Neural progenitor cell (in vitro differentiated cells): Measurements from ENCODE around the gene LIN54. TPM values are rescaled to one million over a fixed set of nuclear protein-coding genes. Genes with fewer than 3 reads are reported as not detected.
"Not testable (repeated sequence)": the region's sequence is repeated elsewhere in the genome, so short reads cannot be mapped to it uniquely, and the experiment has no call there.

Source experiments
- DNase-seq: peaks from one replicate; pipeline ENCODE4 v3.0.0-alpha.2; 2016; ENCODE audit warnings: low spot score
- H2AFZ ChIP-seq: fragments of 200-600 bp; sonication (generic); replicated peaks from 2 replicates; pipeline ENCODE4 v1.6.1; 2016; ENCODE audit warnings: antibody characterized with exemption
- H3F3A ChIP-seq: fragments of 200-600 bp; sonication (generic); 2 replicates; pipeline ENCODE4 v1.6.1; 2016; ENCODE audit warnings: antibody characterized with exemption, low read depth
- H3K27ac ChIP-seq: fragments of 200-600 bp; sonication (generic); 2 replicates; pipeline ENCODE4 v1.5.1; 2016; ENCODE audit warnings: mild to moderate bottlenecking
- H3K27me3 ChIP-seq: fragments of 200-600 bp; sonication (generic); 2 replicates; pipeline ENCODE4 v1.6.1; 2016; ENCODE audit warnings: mild to moderate bottlenecking, moderate library complexity
- H3K36me3 ChIP-seq: fragments of 200-600 bp; sonication (generic); 2 replicates; pipeline ENCODE4 v1.5.1; 2016
- H3K4me1 ChIP-seq: fragments of 200-600 bp; sonication (generic); 2 replicates; pipeline ENCODE4 v1.6.1; 2016; ENCODE audit warnings: mixed run types
- H3K4me2 ChIP-seq: fragments of 200-600 bp; sonication (generic); 2 replicates; pipeline ENCODE4 v1.6.1; 2016
- H3K4me3 ChIP-seq: fragments of 200-600 bp; sonication (generic); 2 replicates; pipeline ENCODE4 v1.5.1; 2016
- H3K79me2 ChIP-seq: fragments of 200-600 bp; sonication (generic); 2 replicates; pipeline ENCODE4 v1.6.1; 2016; ENCODE audit warnings: low read depth
- H3K9ac ChIP-seq: fragments of 200-600 bp; sonication (generic); 2 replicates; pipeline ENCODE4 v1.6.1; 2016
- H3K9me3 ChIP-seq: fragments of 200-600 bp; sonication (generic); 2 replicates; pipeline ENCODE4 v1.5.1; 2016; ENCODE audit warnings: low read depth
- H4K20me1 ChIP-seq: fragments of 200-600 bp; sonication (generic); 2 replicates; pipeline ENCODE4 v1.6.1; 2016; ENCODE audit warnings: low read depth
- H3K27ac Mint-ChIP-seq: 3 replicates; pipeline ENCODE4 v1.8.0; 2021; ENCODE audit warnings: mixed read lengths
- H3K27me3 Mint-ChIP-seq: 2 replicates; pipeline ENCODE4 v1.8.0; 2022; ENCODE audit warnings: low read depth, mild to moderate bottlenecking, inconsistent platforms, moderate library complexity, mixed read lengths; ENCODE audit not compliant: insufficient read depth
- H3K36me3 Mint-ChIP-seq: 3 replicates; pipeline ENCODE4 v1.8.0; 2021; ENCODE audit warnings: mixed read lengths
- H3K4me1 Mint-ChIP-seq: 3 replicates; pipeline ENCODE4 v1.8.0; 2021; ENCODE audit warnings: mixed read lengths
- H3K4me3 Mint-ChIP-seq: 3 replicates; pipeline ENCODE4 v1.8.0; 2021; ENCODE audit warnings: mild to moderate bottlenecking, moderate library complexity, mixed read lengths
- H3K9me3 Mint-ChIP-seq: 3 replicates; pipeline ENCODE4 v1.8.0; 2020; ENCODE audit warnings: mixed read lengths
- EZH2 ChIP-seq: fragments of 200-600 bp; sonication (generic); IDR thresholded peaks from 2 replicates; pipeline ENCODE4 v1.6.1; 2017; ENCODE audit warnings: antibody characterized with exemption, mild to moderate bottlenecking, moderate library complexity
- EZH2phosphoT487 ChIP-seq: fragments of 200-600 bp; sonication (generic); IDR thresholded peaks from 2 replicates; pipeline ENCODE4 v1.6.1; 2017; ENCODE audit warnings: antibody characterized with exemption
- total RNA-seq: library from RNA; depleted of rRNA; stranded (reverse); fragments of >200 nt; gene quantifications from 2 replicates; pipeline ENCODE4 v1.2.3, GENCODE V29; 2015; ENCODE audit warnings: low replicate concordance
- TF ChIP-seq, protein P1 (sequence below): fragments of 200-600 bp; sonication (generic); IDR thresholded peaks from 2 replicates; pipeline ENCODE4 v1.5.1; 2017; ENCODE audit warnings: antibody characterized with exemption, mild to moderate bottlenecking

The LIN54 gene
- total RNA-seq, 1 donor from 2014 or later: 27.4 TPM

DNA sequence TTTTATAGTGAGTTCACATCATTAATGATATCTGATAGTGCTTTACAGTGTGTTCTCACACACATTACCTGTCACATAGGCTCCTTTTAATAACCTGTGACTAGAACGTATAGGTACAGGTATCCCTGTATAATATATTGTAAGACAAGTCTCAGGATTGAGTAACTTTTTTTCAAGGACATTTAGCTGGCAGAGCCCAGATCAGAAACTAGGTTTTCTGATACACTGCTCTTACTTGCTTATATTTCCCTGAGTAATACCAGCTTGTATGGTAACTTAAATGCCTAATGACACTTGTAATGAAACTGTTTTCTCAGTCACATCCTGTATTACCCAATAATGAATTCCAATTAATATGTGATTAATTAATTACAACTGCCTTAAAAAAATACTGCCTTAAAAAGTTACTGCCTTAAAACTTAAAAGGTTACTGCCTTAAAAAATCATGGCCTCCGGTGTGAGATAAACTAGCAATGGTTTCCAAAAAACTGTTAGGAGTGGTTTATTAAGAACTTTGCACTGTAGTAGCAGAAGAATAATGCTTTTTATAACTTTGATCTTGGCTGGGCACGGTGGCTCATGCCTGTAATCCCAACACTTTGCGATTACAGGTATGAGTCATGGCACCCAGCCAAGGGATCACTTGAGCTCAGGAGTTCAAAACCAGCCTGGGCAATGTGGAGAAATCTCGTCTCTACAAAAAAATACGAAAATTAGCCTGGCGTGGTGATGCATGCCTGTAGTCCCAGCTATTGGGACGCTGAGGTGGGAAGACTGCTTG is 36.3 kb upstream of the LIN54 start:
- peaks cover 12% of the 10 kb centered on the region for H3K36me3 Mint-ChIP-seq
- H3K4me3 Mint-ChIP-seq: no peak overlapping the region
- H3K4me3 ChIP-seq: no peak overlapping the region
- H3K9me3 ChIP-seq: no peaks in the 10 kb centered on the region
- no peaks in the 10 kb centered on the region for H3F3A ChIP-seq
- H3K9ac ChIP-seq: no peak overlapping the region
- no peak overlapping the region for H3K27ac ChIP-seq
- H3K9me3 Mint-ChIP-seq: no peaks in the 10 kb centered on the region
- no peaks in the 10 kb centered on the region for H3K4me1 Mint-ChIP-seq
- H3K27me3 Mint-ChIP-seq: no peaks in the 10 kb centered on the region
- DNase-seq: no peak
- H3K36me3 ChIP-seq: peaks cover 4% of the 10 kb centered on the region
- H3K79me2 ChIP-seq: peaks cover 20% of the 10 kb centered on the region
- no peak overlapping the region for H3K27ac Mint-ChIP-seq
- H3K27me3 ChIP-seq: no peaks in the 10 kb centered on the region
- H3K4me2 ChIP-seq: no peak overlapping the region
- no peaks in the 10 kb centered on the region for H4K20me1 ChIP-seq
- TF ChIP-seq, protein P1, sequence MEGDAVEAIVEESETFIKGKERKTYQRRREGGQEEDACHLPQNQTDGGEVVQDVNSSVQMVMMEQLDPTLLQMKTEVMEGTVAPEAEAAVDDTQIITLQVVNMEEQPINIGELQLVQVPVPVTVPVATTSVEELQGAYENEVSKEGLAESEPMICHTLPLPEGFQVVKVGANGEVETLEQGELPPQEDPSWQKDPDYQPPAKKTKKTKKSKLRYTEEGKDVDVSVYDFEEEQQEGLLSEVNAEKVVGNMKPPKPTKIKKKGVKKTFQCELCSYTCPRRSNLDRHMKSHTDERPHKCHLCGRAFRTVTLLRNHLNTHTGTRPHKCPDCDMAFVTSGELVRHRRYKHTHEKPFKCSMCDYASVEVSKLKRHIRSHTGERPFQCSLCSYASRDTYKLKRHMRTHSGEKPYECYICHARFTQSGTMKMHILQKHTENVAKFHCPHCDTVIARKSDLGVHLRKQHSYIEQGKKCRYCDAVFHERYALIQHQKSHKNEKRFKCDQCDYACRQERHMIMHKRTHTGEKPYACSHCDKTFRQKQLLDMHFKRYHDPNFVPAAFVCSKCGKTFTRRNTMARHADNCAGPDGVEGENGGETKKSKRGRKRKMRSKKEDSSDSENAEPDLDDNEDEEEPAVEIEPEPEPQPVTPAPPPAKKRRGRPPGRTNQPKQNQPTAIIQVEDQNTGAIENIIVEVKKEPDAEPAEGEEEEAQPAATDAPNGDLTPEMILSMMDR: no peak
- no peak for TF ChIP-seq EZH2
- TF ChIP-seq EZH2phosphoT487: no peak
- H3K4me1 ChIP-seq: no peaks in the 10 kb centered on the region
- H2AFZ ChIP-seq: no peak overlapping the region

DNA sequence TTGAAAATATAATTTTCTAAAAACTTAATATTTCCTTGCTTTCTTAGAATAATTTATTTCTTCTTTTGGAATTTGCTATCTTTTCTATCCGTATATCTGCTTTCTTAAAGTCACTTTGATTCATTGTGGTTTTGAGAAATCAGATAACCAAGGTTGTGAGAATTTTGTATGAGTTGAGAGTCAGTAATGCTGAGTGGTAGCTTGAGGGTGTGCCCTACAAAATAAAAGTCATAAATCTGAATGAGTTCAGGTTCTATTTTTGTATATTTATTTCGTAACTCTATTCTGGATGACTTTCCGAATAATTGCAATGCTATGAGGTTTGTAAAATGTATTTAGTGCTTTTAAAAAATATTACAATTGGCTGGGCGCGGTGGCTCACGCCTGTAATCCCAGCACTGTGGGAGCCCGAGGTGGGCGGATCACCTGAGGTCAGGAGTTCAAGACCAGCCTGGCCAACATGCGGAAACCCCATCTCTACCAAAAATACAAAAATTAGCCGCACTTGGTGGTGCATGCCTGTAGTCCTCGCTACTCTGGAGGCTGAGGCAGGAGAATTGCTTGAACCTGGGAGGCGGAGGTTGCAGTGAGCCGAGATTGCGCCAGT is 33.3 kb upstream of the LIN54 start:
- Mint-ChIP-seq H3K27ac (no peak overlapping the region), H3K4me1 (no peaks in the 10 kb centered on the region), H3K9me3 (no peaks in the 10 kb centered on the region), H3K36me3 (peaks cover 3% of the 10 kb centered on the region), H3K4me3 (no peak overlapping the region), H3K27me3 (no peaks in the 10 kb centered on the region)
- H3K9ac ChIP-seq: no peak overlapping the region
- H3F3A ChIP-seq: no peaks in the 10 kb centered on the region
- no peak overlapping the region for H3K4me2 ChIP-seq
- peaks cover 50% of the 10 kb centered on the region for H3K79me2 ChIP-seq
- no peaks in the 10 kb centered on the region for H3K27me3 ChIP-seq
- H4K20me1 ChIP-seq: no peaks in the 10 kb centered on the region
- H3K9me3 ChIP-seq: no peaks in the 10 kb centered on the region
- H2AFZ ChIP-seq: no peak overlapping the region
- H3K36me3 ChIP-seq: no peaks in the 10 kb centered on the region
- H3K4me1 ChIP-seq: no peaks in the 10 kb centered on the region
- no peak overlapping the region for H3K27ac ChIP-seq
- no peak overlapping the region for H3K4me3 ChIP-seq
- DNase-seq: no peak
- no peak for TF ChIP-seq EZH2

DNA sequence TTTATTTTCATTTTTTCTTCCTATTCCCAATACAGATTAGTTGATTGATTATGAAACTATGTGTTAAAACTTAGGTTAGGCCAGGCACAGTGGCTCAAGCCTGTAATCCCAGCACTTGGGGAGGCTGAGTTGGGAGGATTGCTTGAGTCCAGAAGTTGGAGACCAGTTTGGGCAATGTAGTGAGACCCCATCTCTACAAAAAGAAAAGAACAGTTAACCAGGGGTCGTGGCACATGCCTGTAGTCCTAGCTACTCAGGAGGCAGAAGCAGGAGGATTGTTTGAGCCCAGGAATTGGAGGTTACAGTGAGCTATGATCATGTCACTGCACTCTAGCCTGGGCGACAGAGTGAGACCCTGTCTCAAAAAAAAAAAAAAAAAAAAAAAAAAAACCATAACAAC is 32.5 kb upstream of the LIN54 start:
- H3K27ac Mint-ChIP-seq, H2AFZ ChIP-seq, H3K9me3 Mint-ChIP-seq, H3K36me3 ChIP-seq, H3K27me3 Mint-ChIP-seq, H3F3A ChIP-seq, H4K20me1 ChIP-seq, H3K27me3 ChIP-seq, H3K27ac ChIP-seq, H3K9me3 ChIP-seq, H3K9ac ChIP-seq, H3K4me3 ChIP-seq, DNase-seq, H3K4me3 Mint-ChIP-seq, H3K4me1 ChIP-seq, H3K36me3 Mint-ChIP-seq, H3K4me1 Mint-ChIP-seq, H3K4me2 ChIP-seq: not testable (repeated sequence)
- peaks cover 58% of the 10 kb centered on the region for H3K79me2 ChIP-seq

DNA sequence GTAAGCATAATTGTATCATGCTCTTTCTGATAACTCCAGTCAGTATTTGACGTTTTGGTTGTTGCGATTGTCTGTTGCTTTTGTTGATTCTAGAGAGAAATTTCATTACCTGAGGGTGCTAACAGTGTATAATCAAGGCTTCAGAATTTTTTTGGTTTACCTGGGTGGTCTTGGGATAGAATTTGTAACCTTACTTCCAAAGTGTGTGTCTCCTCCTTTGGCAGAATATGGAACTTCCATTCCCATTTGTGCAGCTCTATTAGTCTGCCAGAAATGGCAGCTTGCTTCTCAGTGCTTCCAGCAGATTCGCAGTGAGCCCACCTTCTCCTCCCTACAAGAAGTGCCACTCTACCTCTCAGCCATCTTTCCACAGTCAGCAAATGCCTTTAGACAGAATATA is 29.6 kb upstream of the LIN54 start:
- H3K27ac Mint-ChIP-seq: peak overlapping the region; percentile 55
- peaks cover 7% of the 10 kb centered on the region for H4K20me1 ChIP-seq

More for the DNA sequence above, 29.6 kb upstream of the LIN54 start:
- Histone ChIP-seq H3K9ac (peak overlapping the region; percentile 1), H3K27me3 (no peaks in the 10 kb centered on the region), H3K4me3 (no peak overlapping the region), H3K36me3 (no peaks in the 10 kb centered on the region), H3K4me1 (no peaks in the 10 kb centered on the region), H3K4me2 (no peak overlapping the region), H3K79me2 (peaks cover 86% of the 10 kb centered on the region), H2AFZ (no peak overlapping the region), H3K9me3 (no peaks in the 10 kb centered on the region), H3K27ac (no peak overlapping the region), H3F3A (no peaks in the 10 kb centered on the region)
- TF ChIP-seq EZH2phosphoT487: no peak
- TF ChIP-seq EZH2: no peak
- TF ChIP-seq, protein P1: no peak
- Mint-ChIP-seq H3K4me3 (no peak overlapping the region), H3K27me3 (no peaks in the 10 kb centered on the region), H3K9me3 (no peaks in the 10 kb centered on the region), H3K4me1 (peaks cover 14% of the 10 kb centered on the region), H3K36me3 (peaks cover 3% of the 10 kb centered on the region)
- DNase-seq: peak; percentile 7
